HG02610 (cell line): ENCODE data around the gene GAS1.
A peak's percentile ranks its signal among the peaks of the same experiment; 100 is the strongest.

Source experiments
- ATAC-seq: cut with Tn5 transposase; IDR thresholded peaks from one replicate; pipeline ENCODE4 v1.9.1; 2021; ENCODE audit warnings: mild to moderate bottlenecking, moderate library complexity; ENCODE audit not compliant: unreplicated experiment

Gene GAS1, protein sequence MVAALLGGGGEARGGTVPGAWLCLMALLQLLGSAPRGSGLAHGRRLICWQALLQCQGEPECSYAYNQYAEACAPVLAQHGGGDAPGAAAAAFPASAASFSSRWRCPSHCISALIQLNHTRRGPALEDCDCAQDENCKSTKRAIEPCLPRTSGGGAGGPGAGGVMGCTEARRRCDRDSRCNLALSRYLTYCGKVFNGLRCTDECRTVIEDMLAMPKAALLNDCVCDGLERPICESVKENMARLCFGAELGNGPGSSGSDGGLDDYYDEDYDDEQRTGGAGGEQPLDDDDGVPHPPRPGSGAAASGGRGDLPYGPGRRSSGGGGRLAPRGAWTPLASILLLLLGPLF

DNA sequence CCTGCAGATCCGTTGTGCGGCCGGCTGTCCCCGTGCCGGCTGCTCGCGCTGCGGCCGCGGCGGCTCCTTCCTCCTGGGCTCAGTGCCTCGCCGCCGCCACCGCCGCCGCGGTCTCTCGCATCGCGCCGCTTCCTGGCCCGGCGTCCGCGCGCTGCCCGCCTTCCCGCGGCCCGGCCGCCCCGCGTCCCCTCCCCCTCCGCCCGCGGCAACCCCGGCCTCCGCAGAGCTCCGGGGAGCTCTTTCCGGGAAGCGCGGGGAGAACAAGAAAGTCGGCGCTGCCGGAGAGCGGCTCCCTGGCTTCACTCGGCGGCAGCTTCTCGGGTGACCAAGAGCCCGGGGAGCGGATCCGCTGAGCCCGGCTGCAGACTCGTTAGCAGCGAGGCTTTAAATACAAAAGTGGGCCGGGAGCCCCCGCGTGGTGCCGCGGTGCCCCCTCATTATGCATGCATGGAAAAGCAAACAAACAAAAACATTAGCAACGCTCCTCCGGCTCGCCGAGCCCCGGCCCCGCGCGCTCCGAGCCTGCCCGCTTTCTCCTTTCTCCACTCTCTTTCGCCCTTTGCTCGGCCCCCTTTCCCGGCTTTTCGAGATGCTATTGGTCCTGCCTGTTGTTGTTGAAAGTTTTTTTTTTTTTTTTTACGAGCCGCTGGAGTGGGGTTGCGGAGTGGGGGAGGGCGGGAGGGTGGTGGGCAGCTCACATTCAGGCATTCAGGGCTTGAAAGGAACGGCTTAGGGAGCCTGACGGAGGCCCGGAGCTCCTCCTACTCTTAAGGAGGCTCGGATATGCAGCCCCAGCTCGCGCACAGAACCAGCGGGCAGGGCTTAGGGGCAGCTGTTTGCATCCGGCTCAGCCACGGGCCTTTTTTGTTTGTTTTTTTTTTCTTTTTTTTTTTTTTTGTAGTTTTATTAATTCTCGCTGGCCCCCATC, at the start of gene GAS1:
TSS of gene GAS1 (minus strand) at position 361 of the 928 bp plus-strand sequence. CDS start 727 bp downstream, outside the sequence.
- ATAC-seq: peak; percentile 47

DNA sequence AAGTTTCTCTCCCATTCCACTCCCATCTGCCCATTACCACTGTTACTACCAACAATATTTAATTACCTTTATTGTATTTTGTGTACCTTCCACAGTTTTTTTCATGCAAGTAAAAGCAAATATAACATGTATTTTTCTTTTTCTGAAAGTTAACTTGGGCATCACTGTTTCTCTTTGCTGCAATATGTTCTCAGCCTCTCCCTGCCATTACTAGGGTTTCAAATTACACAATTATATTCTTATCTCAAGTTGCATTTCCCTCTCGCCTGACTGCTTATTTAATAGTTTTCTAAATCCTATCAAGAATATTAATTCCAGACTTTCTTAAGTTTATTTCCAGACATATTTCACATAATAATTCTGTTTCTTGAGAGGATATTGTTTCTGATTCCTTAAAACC, 46.9 kb upstream of the GAS1 start:
- no peak for ATAC-seq

DNA sequence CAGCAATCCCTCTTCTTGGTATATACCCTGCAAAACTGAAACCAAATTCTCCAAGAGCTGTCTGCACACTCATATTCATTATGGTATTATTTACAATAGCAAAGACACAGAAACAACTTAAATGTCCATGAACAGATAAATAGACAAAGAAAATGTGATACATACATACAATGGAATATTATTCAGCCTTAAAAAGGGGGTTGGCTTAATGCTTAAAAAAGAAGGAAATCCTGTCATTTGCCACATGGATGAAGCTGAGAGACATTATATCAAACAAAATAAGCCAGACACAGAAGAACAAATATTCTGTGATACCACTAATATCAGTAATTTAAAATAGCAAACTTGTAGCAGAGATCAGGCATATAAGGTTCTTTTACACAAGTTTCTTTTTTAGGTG, 46.5 kb upstream of the GAS1 start:
- ATAC-seq: no peak

DNA sequence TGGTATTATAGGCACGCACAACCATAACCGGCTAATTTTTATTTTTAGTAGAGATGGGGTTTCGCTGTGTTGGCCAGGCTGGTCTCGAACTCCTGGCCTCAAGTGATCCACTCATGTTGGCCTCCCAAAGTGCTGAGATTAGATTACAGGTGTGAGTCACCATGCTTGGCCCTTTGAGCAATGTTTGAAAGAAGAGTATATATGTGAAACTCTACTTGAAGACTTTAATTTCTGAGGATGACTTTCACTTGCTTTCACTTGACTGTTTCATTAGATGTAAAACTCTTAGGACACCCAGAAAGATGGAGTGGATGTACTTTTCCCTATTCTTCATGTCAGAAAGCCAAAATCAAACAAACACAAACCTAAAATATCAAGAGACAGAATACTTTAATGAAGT, 43.8 kb upstream of the GAS1 start:
- no peak for ATAC-seq

DNA sequence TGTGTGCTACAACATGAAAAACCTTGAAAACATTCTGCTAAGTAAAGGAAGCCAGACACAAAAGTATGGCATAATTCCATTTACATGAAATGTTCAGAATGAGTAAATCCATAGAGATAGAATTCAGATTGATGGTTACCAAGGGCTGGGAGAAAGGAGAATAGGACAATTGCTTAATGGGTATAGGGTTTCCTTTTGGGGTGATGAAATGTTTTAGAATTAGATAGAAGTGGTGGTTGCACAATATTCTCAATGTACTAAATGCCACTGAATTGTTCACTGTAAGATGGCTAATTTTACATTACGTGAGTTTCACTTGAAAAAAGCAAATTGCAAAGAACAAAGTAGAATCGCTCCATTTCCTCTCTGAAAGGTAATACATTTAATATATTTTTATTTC, 43.0 kb upstream of the GAS1 start:
- no peak for ATAC-seq

DNA sequence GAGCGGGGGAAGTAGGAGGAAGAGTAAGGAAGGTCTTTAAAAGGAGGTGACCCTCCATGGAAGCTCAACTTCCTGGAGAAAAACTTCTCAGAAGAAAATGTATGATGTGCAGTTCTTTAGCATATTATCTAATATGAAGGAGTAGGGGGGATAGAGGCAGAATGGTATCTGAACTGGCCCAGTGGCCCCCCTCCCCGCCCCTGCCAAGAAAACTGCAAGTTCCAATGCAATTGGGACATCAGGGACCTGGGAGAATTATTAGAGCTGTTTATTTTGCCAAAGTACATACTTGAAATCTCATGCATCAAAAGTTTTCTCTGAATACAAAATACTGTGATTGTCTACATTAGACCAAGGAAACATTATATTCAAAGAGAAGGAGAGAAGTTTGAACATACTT, 40.6 kb upstream of the GAS1 start:
- ATAC-seq: no peak

DNA sequence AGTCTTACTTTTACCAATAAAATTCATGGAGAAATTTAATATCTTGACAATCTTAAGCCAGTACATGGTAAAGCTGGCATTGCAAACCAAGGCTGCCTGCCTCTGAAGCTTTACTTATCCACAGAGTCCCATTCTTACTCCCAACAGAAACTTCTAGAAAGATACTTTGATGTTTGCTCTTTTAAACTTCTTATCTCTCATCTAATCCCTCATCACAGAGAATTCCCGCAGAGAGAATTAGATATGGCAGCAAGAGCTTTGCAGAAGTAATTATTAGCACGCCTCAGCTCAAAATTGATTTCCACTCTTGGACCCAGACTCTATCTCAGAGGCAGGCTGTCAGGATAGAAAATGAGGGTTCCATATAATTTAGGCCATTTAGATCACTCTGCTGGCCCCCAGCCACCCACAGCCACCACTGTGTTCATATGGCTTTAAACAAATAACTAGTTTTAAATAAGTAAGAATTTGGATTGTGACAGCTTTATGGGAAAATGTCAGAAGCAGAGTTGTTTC, 37.9 kb upstream of the GAS1 start:
- no peak for ATAC-seq

DNA sequence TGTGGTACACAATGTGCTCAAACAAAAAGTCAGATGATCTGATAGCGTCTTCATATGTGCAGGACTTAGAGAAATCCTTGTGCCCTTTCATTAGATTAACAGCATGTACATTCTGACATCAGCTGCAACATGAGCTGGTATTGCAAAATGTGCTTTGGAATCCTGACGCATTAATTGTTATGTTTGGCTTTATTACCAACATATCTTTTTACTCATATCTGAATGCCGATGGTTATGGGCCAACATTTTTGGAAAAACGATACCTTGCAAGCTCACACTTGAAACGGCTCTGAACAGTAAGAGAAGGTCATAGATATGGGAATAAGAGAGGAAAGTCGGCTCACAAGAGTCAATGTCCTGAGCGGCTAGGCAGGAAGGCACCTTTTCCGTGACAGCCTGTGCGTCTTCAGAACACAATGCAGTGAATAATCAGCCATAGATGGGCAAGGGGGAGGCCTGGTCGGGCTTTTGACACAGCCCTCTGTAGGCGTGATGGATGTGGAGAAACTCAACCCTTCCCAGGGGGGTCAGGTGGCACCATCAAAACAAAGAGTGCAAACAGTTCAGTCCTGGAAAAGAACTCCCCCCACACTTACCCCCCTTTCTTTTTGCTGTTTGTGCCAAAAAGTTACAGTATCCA, 36.4 kb upstream of the GAS1 start:
- ATAC-seq: no peak

DNA sequence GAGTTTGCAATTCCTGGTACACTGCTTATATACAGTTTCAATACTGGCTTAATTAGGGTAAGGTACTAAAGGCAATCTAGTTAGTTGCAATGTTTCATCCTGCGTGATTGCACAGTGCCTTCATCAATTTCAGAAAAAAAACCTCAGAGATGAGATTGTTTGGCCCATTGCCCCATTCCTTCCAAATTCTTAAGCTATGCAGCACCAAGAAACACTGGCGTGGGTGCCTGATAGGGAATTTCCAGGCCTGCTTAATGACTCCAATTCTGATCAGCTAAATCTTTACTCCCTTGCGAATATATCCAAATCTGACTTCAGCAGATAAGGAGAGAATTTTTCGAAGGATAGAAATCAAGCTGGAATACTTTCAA, 35.9 kb upstream of the GAS1 start:
- ATAC-seq: no peak

DNA sequence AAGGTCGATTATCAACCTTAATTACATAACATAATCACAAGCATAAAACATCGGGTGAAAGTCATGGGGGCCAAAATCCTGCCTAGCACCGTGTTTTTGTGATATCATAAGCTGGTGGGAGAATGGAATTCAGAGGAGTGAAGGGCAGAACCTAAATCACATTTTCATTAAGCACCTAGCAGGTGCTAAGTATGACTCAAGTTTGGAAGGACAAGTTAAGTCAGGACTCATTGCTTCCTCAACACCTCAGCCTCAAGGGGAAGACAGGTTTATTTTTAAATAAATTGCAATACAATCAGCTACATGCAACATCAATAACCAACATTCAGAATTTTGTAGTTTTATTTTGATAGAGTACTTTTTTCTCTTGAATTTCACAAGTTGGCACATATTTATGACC, 33.5 kb upstream of the GAS1 start:
- no peak for ATAC-seq

DNA sequence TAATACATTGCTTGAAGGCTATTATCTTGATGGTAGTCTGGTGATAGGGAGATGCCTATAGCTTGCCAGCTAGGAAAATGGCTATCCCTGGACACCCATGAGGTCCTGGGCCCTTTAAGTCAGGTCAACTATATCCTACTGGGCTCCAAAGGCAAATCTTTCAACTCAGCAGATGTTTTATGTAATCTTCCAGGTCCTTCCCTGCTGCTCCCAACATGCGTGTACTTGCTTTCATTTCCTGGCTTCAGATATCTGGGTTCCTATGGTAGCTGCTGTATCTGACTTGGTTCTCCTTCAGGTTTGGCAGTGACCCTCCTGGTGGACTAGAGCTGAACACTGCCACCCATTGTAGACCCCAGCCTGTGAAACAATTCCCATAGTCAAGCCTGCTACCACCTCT, 32.4 kb upstream of the GAS1 start:
- ATAC-seq: no peak

DNA sequence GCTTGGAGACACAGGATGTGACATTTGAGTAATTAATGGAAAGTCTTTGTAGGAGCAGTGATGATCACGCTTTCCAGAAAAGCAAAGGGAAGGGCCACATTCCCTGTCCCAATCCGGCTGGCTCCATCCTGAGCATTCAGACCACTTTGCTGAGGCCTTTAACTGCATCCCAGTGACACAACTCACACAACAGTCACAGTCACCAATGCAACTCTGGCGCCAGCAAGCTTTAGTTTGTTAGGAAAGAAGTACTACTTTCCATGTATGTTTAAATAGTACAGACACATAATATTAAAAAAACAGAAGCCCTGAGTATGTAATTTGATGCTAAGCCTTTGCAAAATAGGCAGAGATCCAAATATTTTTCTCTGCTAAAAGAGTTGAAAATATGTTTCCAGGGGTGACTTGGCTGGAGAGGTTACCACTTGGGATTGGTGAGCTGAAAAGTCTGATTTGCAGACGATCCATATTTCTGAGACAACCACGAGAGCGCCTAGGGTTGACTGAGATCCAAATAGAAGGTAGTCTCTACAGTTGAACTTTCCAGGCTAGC, 31.7 kb upstream of the GAS1 start:
- no peak for ATAC-seq

DNA sequence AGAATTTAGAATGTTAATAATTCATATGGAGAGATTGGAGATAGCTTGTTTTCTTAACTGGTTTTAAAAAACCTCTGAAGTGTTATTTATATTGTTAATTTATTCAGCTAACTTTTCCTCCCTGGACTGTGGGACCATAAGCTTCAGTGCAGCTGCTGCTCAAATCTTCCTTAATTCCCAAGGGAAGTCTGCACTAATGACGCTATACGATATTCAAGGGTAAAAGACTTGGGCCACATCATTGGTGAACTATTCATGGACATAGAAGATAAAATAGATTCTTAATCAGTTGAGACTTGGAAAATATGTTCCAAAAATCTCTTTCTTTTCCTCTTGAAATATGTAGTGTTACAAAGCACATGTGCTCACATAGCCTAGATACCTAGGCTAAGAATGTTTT, 31.1 kb upstream of the GAS1 start:
- no peak for ATAC-seq

DNA sequence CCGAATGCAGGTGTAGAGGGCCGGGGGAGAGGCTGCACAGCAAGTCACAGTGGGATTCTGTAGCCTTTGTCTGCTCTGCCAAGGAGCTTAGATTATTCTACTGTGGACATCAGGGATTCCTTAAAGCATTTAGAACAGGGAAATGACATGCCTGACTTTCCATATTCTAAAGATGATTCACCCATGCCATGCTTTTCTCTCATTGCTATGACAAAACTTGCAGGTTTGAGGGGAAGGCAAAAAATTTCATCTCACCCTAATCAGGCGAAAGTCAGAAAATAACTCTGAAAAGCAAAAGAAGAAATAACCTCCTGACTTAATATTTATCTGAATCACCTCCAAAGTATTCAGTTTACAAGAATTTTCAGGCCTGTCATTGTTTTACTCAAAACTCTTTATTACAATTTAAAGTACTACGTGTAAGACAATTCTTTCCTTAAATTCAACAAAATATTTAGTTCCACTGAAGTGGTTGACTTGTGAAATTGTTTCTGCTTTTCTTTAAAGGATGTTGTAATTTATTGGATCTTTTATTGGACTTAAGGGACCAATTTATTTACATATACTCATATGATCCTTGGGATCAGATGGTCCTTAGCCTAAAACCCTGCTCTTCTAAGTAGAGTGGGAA, 30.0 kb upstream of the GAS1 start:
- no peak for ATAC-seq

DNA sequence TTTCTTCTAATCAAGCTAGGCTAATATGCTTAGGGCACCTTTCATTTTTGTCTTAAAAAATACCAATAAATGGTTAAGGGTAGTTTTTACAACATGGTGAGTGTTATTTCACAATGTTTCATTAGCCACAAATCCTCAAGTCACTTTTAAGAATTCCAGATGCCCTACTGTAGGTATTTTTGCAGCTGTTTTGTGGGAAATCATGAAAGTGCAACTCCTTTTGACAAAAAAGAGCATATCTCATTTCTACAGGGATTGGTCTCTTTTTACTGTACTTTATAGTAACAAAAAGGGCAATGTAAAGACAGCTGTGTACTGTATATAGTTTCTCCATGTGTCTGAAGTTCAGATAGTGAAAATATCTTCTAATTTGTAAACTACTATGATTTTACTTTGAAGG, 28.3 kb upstream of the GAS1 start:
- no peak for ATAC-seq

DNA sequence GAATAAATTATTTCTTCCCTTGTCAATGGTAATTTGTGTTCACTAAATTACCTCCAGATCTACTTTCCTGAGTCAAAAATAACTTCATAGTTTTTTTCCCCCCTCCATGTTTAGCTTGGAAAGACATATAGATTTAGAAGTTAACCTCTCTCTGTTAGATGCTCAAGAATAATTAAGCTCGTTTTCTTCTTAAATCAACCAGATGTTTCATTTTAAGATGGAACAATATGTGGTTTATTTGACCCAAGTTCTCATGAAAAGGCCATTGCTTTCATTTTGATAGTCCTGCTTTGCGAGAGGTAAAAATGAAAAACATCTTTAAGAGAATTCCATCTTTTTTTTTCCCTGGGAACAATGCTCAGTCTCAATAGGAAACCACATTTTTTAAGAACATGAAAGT, 27.7 kb upstream of the GAS1 start:
- no peak for ATAC-seq

DNA sequence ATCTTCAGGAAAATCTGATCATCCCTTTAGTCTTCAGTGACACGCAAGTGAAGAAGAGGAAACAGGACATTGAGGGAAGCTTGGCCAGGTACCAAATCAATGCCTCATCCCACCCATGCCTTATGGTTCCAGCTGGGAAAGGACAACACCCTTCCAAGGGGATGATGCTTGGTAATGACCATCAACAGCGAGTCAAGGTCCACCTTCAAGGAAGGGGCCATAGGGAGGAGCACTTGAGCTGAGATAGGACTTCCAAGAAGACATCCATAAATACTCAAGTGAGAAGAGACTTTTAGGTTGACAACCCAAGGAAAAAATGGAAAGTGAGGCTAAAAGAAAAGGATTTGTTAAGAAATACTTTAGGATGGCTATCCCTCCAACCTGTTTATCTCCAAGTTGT, 27.1 kb upstream of the GAS1 start:
- no peak for ATAC-seq

DNA sequence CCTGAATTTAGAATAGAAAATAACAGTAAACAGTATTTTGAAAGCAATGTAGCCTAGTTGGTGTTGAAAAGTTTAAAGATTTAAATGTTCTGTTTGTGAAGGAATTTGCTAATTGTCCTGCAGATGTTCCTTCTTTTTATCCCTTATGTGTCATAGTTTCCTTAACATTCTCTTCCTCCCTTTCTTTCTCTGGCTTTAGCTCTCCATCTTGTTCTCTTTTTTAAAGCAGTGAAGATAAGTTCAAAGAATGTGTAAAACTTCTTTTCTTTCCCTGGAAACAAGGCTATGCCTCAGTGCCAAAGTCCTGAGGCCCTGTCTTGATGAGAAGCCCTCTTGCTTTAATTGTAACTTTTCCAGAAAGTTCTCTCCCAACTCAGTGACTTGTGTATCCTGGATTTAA, 24.4 kb upstream of the GAS1 start:
- ATAC-seq: no peak

DNA sequence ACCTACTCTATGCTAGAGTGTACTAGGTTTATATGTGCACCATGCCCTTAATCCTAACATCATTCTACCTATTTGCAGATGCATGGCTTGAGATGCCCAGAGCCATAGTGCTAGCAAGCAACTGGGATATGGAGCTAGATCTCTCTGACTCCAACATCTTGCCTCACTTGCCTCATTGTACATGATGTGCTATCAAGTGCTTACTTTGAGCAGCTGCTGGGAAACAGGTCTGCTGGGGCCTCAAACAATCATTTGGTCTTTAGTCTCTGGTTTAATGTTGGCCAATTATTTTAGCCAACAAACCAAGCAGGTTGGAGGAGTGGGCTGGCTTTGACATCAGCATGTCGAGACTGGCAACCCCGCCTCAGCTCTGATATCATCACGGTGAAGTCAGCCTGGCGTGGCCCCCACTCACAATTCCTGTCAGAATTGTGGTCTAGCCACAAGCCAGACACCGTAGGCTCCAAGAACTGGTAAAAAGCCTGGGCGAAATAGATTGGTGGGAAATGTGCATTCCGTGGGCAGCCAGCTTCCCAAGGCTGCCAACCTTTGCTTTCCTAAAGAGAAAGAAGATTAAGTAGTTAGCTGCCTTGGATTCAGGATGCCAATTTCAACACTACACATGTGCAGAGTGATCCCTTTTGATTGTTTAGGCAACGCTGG, 21.1 kb upstream of the GAS1 start:
- no peak for ATAC-seq

DNA sequence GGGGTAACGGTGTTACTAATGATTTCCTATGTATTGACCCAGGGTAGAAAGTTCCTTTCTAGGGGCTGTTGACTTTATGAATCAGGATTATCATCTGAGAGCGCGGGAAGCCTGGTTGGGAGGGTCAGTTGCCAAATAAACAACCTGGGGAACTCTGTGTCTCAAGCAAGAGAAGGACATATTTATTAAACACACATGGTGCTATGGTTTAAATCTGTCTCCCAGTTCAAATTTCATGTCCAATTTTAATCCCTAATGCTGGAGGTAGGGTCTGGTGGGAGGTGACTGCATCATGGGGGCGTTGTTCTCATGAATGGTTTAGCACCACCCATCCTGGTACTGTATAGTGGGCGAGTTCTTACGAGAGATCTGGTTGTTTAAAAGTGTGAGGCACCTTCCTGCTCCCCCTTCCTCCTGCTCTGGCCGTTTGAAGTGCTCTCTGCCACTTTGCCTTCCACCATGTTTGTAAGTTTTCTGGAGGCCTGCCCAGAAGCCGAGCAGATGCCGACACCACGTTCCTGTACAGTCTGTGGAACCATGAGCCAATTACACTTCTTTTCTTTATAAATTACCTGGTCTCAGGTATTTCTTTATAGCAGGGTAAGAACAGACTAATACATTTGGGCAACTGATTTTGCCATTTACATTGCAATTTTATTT, 19.7 kb upstream of the GAS1 start:
- no peak for ATAC-seq
